ENCODE data around the gene GNAQ.

Gene GNAQ

DNA sequence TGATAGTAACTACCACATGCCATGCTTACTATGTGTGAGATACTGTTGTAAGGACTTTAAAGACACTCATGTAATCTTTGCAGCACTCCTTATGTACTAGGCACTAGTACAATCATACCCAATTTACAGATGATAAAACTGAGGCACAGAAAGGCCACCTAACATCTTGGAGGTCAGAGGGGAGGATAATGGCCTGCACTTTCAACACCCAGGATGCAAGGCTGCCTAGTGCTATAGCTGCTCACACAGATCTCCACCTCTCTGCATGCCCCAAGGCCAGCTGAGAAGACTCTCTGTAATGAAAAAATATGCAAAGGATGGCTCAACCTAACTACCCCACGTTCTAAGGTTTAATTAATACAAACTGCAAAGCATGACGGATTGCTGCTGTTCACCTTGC lies 57.2 kb downstream of the GNAQ start:
- DNase-seq (ENCODE audit: low read depth) = no peak

DNA sequence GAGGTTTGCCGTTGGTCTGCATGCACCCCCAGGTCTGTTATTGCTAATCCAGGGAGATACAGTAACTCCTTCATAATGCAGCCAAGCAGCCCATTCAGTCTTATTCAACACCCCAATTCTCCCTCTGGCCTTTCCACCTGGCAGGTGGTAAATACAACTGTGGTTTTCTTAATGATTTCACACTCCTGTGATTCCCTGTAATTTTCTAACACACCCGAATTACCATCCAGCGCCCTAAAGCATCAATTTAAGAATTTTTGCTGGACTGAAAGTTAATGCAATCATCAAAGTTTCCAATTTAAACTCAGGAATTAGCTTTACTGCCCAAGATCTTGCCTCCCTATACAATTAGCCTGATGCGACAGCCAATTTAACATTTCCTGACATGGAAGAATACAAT lies 62.5 kb downstream of the GNAQ start:
- no peak for DNase-seq (ENCODE audit: low read depth)

- DNase-seq (ENCODE audit: low read depth) = no peak
Measured at GRCh38 chr9:77968506-77968905, 63.1 kb downstream of the GNAQ start.

DNA sequence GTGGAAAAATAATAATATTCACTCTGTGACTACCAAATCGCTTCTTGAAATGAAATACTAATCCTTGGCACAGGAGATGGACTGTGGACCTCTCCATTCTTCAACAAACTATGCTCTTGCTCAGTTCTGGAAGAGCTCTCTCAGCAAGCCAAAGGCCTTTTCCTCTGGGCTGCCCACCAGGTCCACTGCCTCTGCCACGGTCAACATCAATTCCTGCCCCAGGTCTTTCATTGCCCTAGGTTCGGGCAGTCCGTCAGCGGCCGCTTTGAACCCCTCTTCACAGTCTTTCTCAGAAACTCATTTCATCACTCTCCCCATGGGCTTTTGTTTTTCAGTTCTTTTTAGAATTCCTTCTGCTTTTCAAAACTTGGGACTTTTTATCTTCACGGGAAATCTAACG lies 64.9 kb downstream of the GNAQ start:
- DNase-seq (ENCODE audit: low read depth) = no peak

GRCh38 chr9:77965445-77966123 lies 66.0 kb downstream of the GNAQ start:
- no peak for DNase-seq (ENCODE audit: low read depth)

DNA sequence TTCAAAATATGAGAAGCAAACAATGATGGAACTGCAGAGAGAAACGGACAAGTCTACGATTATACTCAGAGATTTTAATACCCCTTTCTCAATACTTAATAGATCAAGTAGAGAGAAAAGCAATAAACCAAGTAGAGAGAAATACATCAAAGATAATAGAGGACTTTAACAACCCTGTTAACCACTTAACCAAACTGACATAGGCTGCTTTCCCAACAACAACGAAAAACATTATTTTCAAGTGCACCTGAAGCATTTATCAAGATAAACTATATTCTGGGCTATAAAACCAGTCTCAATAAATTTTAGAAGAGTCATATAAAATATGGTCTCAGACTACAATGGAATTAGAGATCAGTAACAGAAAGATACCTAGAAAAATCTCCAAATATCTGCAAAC lies 67.4 kb downstream of the GNAQ start:
- DNase-seq (ENCODE audit: low read depth) = no peak

GRCh38 chr9:77961541-77961940 lies 70.1 kb downstream of the GNAQ start:
- DNase-seq (ENCODE audit: low read depth) = no peak

DNA sequence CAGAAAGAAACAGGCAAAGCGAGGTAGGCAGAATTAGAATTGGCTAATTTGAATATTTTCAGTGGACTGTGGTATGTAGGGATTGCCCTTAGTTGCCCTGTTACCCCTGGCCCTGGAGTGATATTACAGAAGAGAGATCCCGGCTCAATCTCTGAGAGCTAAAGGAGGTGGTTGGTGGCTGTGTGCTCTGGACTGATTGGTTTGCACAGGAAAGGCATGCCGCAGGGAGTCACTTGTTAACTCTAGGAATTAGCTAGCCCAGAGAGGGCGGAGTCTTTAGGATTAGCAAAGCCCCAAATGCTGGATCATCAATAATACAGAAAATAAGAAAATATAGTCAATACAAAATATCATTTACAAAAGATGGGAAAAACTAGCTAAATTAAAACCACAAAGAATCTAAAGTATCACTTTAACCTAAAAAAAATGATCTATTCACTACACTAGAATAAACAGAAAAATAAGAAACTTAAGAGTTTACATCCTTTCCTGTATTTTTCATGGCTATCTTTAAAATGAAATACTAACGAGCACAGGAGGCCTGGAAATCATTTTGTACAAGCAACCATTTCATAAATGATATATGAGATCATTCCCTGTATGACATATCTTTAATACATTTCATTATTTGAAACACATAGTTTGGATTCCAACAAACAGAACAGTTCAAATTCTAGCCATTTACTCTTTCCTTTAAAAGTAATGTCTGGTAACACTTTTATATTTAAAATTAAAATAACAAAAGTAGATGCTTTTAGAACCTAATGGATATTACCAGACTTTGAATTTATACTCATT lies 71.1 kb downstream of the GNAQ start:
- no peak for DNase-seq (ENCODE audit: low read depth)

GRCh38 chr9:77959803-77960202 lies 71.8 kb downstream of the GNAQ start:
- DNase-seq (ENCODE audit: low read depth) = no peak

GRCh38 chr9:77957652-77958051 lies 74.0 kb downstream of the GNAQ start:
- DNase-seq (ENCODE audit: low read depth) = no peak

DNA sequence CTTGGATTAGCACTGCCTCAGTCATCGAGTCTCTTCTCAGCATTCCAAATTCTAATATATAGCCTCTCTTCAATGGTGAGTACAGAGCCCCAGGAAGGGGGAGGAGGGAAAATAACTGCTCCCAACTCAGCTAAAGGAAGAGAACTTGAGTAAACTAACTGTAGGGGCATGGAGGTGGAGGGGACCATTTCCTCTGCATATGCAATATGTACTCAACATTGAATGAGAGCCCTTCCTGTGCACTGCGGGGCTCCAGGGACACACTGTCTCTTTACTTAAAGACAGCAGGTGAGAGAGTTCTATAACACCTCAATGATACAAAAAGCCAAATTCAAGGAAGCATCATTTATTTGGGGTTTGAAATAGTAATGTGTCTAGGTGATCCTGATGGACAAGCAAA lies 75.1 kb downstream of the GNAQ start:
- DNase-seq (ENCODE audit: low read depth) = no peak

DNA sequence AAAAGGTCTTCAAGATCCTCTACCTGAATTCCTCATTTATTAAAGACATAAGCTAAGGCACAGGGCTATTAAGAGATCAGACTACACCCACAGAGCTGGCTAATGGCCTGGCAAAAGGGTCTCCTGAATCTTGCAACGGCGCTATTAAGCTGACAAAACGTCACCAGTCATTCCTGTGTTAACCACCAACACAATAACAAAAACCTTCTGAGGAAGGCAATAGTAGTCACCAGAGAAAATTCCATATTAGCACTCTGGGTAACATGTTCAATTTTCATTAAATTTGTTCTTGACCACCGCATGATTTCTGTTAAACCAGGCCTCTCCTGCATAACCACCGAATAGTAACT lies 77.0 kb downstream of the GNAQ start:
- DNase-seq (ENCODE audit: low read depth) = no peak

GRCh38 chr9:77954013-77954665 lies 77.5 kb downstream of the GNAQ start:
- peak; percentile 12 for DNase-seq (ENCODE audit: low read depth)

DNA sequence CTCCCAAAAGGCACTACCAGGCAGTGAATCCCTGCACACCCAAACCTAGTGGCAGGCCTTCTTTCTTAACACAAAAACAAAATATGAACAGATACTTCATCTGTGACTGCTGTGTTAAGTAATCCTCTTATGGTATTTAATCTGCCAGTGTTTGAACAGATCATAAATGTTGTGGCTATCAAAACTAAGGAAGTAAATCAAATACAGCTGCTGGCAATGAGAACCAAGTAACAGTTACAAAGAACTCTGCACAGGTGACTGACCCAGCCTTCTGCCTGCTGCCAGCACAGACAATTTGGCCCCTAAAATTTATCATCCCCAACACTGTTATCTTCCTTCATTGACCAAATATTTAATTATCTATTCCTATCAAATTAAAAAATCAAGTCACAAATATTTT lies 78.0 kb downstream of the GNAQ start:
- no peak for DNase-seq (ENCODE audit: low read depth)

- DNase-seq (ENCODE audit: low read depth) = peak; percentile 16
Measured at GRCh38 chr9:77952635-77953328, 78.8 kb downstream of the GNAQ start.

DNA sequence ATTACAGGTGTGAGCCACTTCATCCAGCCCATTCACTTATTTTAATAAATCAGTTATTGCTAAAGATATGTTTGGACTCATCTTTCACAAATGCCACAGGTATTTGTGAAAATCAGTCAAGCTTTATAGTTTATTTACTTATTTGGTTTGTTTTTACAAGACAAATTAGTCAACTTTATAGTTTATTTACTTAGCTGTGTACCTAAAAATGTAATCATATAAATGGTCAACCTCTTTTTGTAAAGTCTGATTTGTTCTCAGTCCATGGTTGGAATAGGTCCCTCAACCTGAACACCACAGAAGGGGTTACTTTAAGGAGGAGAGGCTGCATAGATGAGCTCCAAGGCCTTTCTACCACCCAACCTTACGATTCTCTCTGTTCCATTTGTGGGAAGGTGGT lies 80.2 kb downstream of the GNAQ start:
- DNase-seq (ENCODE audit: low read depth) = no peak

GRCh38 chr9:77949751-77950436 lies 81.7 kb downstream of the GNAQ start:
- DNase-seq (ENCODE audit: low read depth) = no peak

DNA sequence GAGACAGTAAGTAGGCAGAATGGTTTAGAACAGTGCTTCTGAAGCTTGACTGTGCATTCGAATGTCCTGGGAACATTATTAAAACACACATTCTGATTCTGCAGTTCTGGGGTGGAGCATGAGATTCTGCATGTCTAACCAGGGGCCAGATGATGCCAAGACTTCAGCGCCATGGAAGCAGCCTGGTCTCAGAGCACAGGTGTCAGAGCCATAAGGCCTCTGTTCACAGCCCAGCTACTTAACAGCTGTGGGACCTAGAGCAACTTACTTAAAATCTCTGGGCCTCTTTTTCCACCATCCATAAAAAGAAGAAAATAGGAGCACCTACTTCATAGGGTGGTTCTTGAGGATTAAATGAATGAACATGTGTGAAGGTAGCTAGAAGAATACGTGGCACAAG lies 84.0 kb downstream of the GNAQ start:
- no peak for DNase-seq (ENCODE audit: low read depth)

DNA sequence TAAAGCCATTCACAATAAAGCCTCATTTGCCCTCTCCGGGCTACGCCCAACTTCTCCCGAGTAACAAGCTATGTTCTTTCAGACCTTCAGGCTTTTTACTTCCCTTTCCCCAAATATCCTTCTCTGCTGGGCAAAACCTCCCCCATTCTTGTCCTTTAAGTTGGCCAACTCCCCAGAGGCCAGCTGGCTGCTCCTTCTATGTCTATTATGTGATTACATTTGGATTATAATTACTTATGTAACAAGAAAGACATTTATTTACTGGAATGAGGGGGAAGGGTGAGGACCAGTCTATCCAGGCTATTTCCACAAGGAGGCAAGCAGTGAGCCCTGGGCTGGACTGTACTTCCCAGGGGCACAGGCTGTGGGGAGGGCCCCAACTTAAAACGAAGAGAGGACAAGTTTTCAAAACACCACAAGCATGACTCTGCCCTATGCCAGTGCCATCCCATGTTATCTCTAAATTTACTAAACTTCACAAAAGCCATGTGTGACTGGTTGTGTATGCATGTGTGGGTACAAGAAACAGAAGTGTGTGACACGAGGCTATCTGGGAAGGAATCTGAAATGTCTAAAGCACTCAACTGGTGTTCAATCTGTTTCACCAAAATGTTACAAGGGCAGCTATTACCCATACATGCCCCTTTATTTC lies 84.5 kb downstream of the GNAQ start:
- no peak for DNase-seq (ENCODE audit: low read depth)

DNA sequence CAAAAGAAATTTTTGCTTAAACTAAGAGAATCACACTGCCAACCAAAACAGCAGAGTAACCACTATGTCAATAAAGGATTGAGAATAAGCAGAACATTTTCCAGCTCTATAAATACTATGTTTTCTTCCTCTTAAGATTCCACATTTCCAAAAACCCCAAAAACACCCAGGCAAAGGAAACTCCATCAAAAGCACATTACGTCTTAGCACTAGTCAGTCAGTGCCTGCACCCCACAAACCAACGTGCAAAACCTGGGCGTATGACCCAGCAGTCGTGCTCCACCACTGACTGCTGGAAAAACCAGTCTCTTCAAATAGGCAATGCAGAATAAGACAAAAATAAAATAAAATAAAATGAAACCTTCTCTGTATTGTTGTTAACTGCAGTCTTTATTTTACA lies 85.3 kb downstream of the GNAQ start:
- DNase-seq (ENCODE audit: low read depth) = no peak

DNA sequence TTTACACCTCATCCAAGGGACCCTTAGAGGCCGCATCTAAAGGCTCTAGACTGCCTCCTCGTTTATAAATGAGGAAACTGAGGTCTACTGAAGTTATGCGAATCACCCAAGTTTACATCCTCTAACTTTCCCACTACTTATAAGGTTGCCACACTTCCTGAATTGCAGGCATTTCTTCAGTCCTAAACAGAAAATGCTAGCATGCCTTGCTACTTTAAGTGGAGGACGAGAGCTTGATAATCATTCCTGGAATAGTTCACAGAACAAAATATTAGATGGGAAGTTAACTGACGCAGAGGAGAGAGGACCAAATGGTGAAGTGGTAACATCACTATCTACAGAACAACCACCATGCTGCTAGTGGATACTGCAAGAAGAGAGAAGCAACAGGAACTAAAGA lies 85.8 kb downstream of the GNAQ start:
- DNase-seq (ENCODE audit: low read depth) = no peak

Measured in fibroblast of the conjunctiva (primary cell).